BLaER1 (cell line): ENCODE data around the gene MBD6.

Experiments used
- H3K27ac ChIP-seq: shearing (Covaris generic); formaldehyde crosslinking; 2 replicates; pipeline ENCODE4 v1.8.1; 2022
- H3K27me3 ChIP-seq: shearing (Covaris generic); formaldehyde crosslinking; 2 replicates; pipeline ENCODE4 v1.8.1; 2022
- H3K36me3 ChIP-seq: shearing (Covaris generic); formaldehyde crosslinking; 2 replicates; pipeline ENCODE4 v1.8.1; 2022
- H3K4me1 ChIP-seq: shearing (Covaris generic); formaldehyde crosslinking; 2 replicates; pipeline ENCODE4 v1.8.1; 2022
- H3K4me2 ChIP-seq: shearing (Covaris generic); formaldehyde crosslinking; 2 replicates; pipeline ENCODE4 v1.8.1; 2022
- H3K4me3 ChIP-seq: shearing (Covaris generic); formaldehyde crosslinking; 2 replicates; pipeline ENCODE4 v1.8.1; 2022
- H3K9ac ChIP-seq: shearing (Covaris generic); formaldehyde crosslinking; 2 replicates; pipeline ENCODE4 v1.8.1; 2022
- H3K9me3 ChIP-seq: shearing (Covaris generic); formaldehyde crosslinking; 2 replicates; pipeline ENCODE4 v1.8.1; 2022
- H4K20me1 ChIP-seq: shearing (Covaris generic); formaldehyde crosslinking; 2 replicates; pipeline ENCODE4 v1.8.1; 2022
- Cebpa-rat ChIP-seq: shearing (Covaris generic); IDR thresholded peaks from 2 replicates; pipeline ENCODE4 v1.8.1; 2022

MBD6 gene

GRCh38 chr12:57520053-57520818 lies 2.4 kb upstream of the MBD6 start, which contains the start of gene DDIT3:
Gene DDIT3 (minus strand): TSS chr12:57520514. CDS start chr12:57517406, 3,108 bp downstream.
- TF ChIP-seq Cebpa-rat, result no peak
- Histone ChIP-seq H3K9ac (peak within 1 kb of the TSS; percentile 97), H3K4me2 (peak within 1 kb of the TSS; percentile 95), H3K36me3 (peaks cover 54% of the 10 kb centered on the region), H3K27ac (peak within 1 kb of the TSS; percentile 98), H4K20me1 (peaks cover 69% of the 10 kb centered on the region), H3K4me1 (peaks cover 57% of the 10 kb centered on the region), H3K27me3 (no peaks in the 10 kb centered on the region), H3K9me3 (no peaks in the 10 kb centered on the region), H3K4me3 (peak within 1 kb of the TSS; percentile 84)

- H3K9me3 ChIP-seq, result no peaks in the 10 kb centered on the region
- peaks cover 71% of the 10 kb centered on the region for H3K4me1 ChIP-seq
- H3K4me3 ChIP-seq, result peak overlapping the region; percentile 84
- H3K27me3 ChIP-seq, result no peaks in the 10 kb centered on the region
- peaks cover 68% of the 10 kb centered on the region for H4K20me1 ChIP-seq
- TF ChIP-seq Cebpa-rat, result no peak
- peak overlapping the region; percentile 98 for H3K27ac ChIP-seq
- peaks cover 54% of the 10 kb centered on the region for H3K36me3 ChIP-seq
- H3K9ac ChIP-seq, result peak overlapping the region; percentile 85
- peak overlapping the region; percentile 95 for H3K4me2 ChIP-seq
Observed at GRCh38 chr12:57521525-57522010, 1.1 kb upstream of the MBD6 start.

GRCh38 chr12:57522887-57523705 lies 472 bp downstream of the MBD6 start:
- peaks cover 65% of the 10 kb centered on the region for H3K4me1 ChIP-seq
- H4K20me1 ChIP-seq, result peaks cover 63% of the 10 kb centered on the region
- H3K36me3 ChIP-seq, result peaks cover 54% of the 10 kb centered on the region
- H3K9ac ChIP-seq, result peak overlapping the region; percentile 91
- H3K9me3 ChIP-seq, result no peaks in the 10 kb centered on the region
- peak overlapping the region; percentile 98 for H3K4me2 ChIP-seq
- TF ChIP-seq Cebpa-rat, result no peak
- peak overlapping the region; percentile 98 for H3K27ac ChIP-seq
- H3K27me3 ChIP-seq, result no peaks in the 10 kb centered on the region
- H3K4me3 ChIP-seq, result peak overlapping the region; percentile 84

GRCh38 chr12:57523706-57524614 lies 1.3 kb downstream of the MBD6 start:
- Histone ChIP-seq H3K4me3 (peak overlapping the region; percentile 84), H3K27ac (peak overlapping the region; percentile 89), H3K9ac (peak overlapping the region; percentile 91), H4K20me1 (peaks cover 54% of the 10 kb centered on the region), H3K9me3 (no peaks in the 10 kb centered on the region), H3K4me1 (peaks cover 56% of the 10 kb centered on the region), H3K36me3 (peaks cover 54% of the 10 kb centered on the region), H3K27me3 (no peaks in the 10 kb centered on the region), H3K4me2 (peak overlapping the region; percentile 98)
- no peak for TF ChIP-seq Cebpa-rat

- Histone ChIP-seq H3K9me3 (no peaks in the 10 kb centered on the region), H4K20me1 (peaks cover 44% of the 10 kb centered on the region), H3K4me2 (peak overlapping the region; percentile 98), H3K36me3 (peaks cover 60% of the 10 kb centered on the region), H3K4me1 (peaks cover 52% of the 10 kb centered on the region), H3K27ac (peak overlapping the region; percentile 89; the same call in 1 of the 2 replicates), H3K9ac (peak overlapping the region; percentile 91), H3K27me3 (no peaks in the 10 kb centered on the region), H3K4me3 (peak overlapping the region; percentile 84; the same call in 1 of the 2 replicates)
- TF ChIP-seq Cebpa-rat, result no peak
Observed at GRCh38 chr12:57524814-57525614, 2.4 kb downstream of the MBD6 start.

DNA sequence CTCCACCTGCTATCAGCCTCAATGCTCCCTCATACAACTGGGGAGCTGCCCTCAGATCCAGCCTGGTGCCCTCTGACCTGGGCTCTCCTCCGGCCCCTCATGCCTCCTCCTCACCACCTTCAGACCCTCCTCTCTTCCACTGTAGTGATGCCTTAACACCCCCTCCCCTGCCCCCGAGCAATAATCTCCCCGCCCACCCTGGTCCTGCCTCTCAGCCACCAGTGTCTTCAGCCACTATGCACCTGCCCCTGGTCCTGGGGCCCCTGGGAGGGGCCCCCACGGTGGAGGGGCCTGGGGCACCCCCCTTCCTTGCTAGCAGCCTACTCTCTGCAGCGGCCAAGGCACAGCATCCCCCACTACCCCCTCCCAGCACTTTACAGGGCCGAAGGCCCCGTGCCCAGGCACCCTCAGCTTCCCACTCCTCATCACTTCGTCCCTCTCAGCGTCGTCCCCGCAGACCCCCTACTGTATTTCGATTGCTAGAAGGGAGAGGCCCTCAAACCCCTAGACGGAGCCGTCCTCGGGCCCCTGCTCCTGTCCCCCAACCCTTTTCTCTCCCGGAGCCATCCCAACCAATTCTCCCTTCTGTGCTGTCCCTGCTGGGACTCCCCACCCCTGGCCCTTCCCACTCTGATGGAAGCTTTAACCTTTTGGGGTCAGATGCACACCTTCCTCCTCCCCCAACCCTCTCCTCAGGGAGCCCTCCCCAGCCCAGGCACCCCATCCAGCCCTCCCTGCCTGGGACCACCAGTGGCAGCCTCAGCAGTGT lies 3.2 kb downstream of the MBD6 start:
- no peak for TF ChIP-seq Cebpa-rat
- H3K9me3 ChIP-seq, result no peaks in the 10 kb centered on the region
- no peak overlapping the region for H3K4me3 ChIP-seq
- H3K36me3 ChIP-seq, result peaks cover 68% of the 10 kb centered on the region
- peaks cover 52% of the 10 kb centered on the region for H3K4me1 ChIP-seq
- peaks cover 50% of the 10 kb centered on the region for H4K20me1 ChIP-seq
- H3K27me3 ChIP-seq, result no peaks in the 10 kb centered on the region
- peak overlapping the region; percentile 51; the same call in 1 of the 2 replicates for H3K27ac ChIP-seq
- peak overlapping the region; percentile 98 for H3K4me2 ChIP-seq
- peak overlapping the region; percentile 57; the same call in 1 of the 2 replicates for H3K9ac ChIP-seq

- H3K4me3 ChIP-seq, result no peak overlapping the region
- peaks cover 76% of the 10 kb centered on the region for H3K36me3 ChIP-seq
- no peak overlapping the region for H3K4me2 ChIP-seq
- peak overlapping the region; percentile 30; the same call in 1 of the 2 replicates for H3K27ac ChIP-seq
- H3K4me1 ChIP-seq, result peaks cover 44% of the 10 kb centered on the region
- 0 out of 2 replicates have a peak overlapping the region, but pooled peaks have one; percentile 38 for H3K9ac ChIP-seq
- no peak for TF ChIP-seq Cebpa-rat
- no peaks in the 10 kb centered on the region for H3K27me3 ChIP-seq
- peaks cover 50% of the 10 kb centered on the region for H4K20me1 ChIP-seq
- no peaks in the 10 kb centered on the region for H3K9me3 ChIP-seq
Observed at GRCh38 chr12:57526477-57527126, 4.0 kb downstream of the MBD6 start.
